ENCODE results near the gene LYZL4. TPM values are rescaled to one million over a fixed set of nuclear protein-coding genes. Genes with fewer than 3 reads are reported as not detected.

Gene LYZL4
- polyA plus RNA-seq, 3 donors from 2014 or later = not detected

GRCh38 chr3:42439261-42440115 is 29.1 kb upstream of the LYZL4 start:
- no peaks in the 10 kb centered on the region for H3K9me3 Mint-ChIP-seq
- DNase-seq = no peak

GRCh38 chr3:42438758-42439157 is 28.3 kb upstream of the LYZL4 start:
- Mint-ChIP-seq H3K27ac (no peak overlapping the region), H3K36me3 (no peaks in the 10 kb centered on the region), H3K4me3 (no peak overlapping the region), H3K9me3 (no peaks in the 10 kb centered on the region), H3K4me1 (no peaks in the 10 kb centered on the region), H3K27me3 (ENCODE audit: low read depth in 3 of 3) (peaks cover 0 to 8% (median 6%) of the 10 kb centered on the region in 3 donors)
- DNase-seq = no peak

More at GRCh38 chr3:42439261-42440115, 29.1 kb upstream of the LYZL4 start:
- Mint-ChIP-seq H3K27ac (no peak overlapping the region), H3K4me1 (no peaks in the 10 kb centered on the region), H3K36me3 (no peaks in the 10 kb centered on the region), H3K27me3 (ENCODE audit: low read depth in 3 of 3) (peaks cover 0 to 8% (median 6%) of the 10 kb centered on the region in 3 donors), H3K4me3 (no peak overlapping the region)

GRCh38 chr3:42438193-42438592 is 27.8 kb upstream of the LYZL4 start:
- no peaks in the 10 kb centered on the region for H3K36me3 Mint-ChIP-seq

GRCh38 chr3:42434777-42435380 is 24.5 kb upstream of the LYZL4 start:
- H3K36me3 Mint-ChIP-seq = no peaks in the 10 kb centered on the region
- no peak overlapping the region for H3K27ac Mint-ChIP-seq
- DNase-seq = no peak
- H3K9me3 Mint-ChIP-seq = peaks cover 0 to 3% (median 0%) of the 10 kb centered on the region in 6 donors
- H3K27me3 Mint-ChIP-seq (ENCODE audit: low read depth in 3 of 3) = peaks cover 0 to 3% (median 3%) of the 10 kb centered on the region in 3 donors
- no peak overlapping the region for H3K4me3 Mint-ChIP-seq
- H3K4me1 Mint-ChIP-seq = no peaks in the 10 kb centered on the region

More at GRCh38 chr3:42438193-42438592, 27.8 kb upstream of the LYZL4 start:
- DNase-seq = no peak
- no peak overlapping the region for H3K27ac Mint-ChIP-seq
- H3K4me3 Mint-ChIP-seq = no peak overlapping the region
- peaks cover 0 to 8% (median 6%) of the 10 kb centered on the region in 3 donors for H3K27me3 Mint-ChIP-seq (ENCODE audit: low read depth in 3 of 3)
- no peaks in the 10 kb centered on the region for H3K4me1 Mint-ChIP-seq
- H3K9me3 Mint-ChIP-seq = no peaks in the 10 kb centered on the region

GRCh38 chr3:42432485-42432884 is 22.1 kb upstream of the LYZL4 start:
- Mint-ChIP-seq H3K27me3 (ENCODE audit: low read depth in 3 of 3) (peaks cover 4 to 7% (median 5%) of the 10 kb centered on the region in 3 donors), H3K9me3 (peaks cover 0 to 3% (median 0%) of the 10 kb centered on the region in 6 donors), H3K4me1 (no peaks in the 10 kb centered on the region), H3K27ac (no peak overlapping the region), H3K4me3 (no peak overlapping the region), H3K36me3 (no peaks in the 10 kb centered on the region)
- DNase-seq = no peak

GRCh38 chr3:42430781-42431532 is 20.5 kb upstream of the LYZL4 start:
- H3K27ac Mint-ChIP-seq = no peak overlapping the region
- H3K4me3 Mint-ChIP-seq = no peak overlapping the region
- peaks cover 0 to 3% (median 0%) of the 10 kb centered on the region in 6 donors for H3K9me3 Mint-ChIP-seq
- peaks cover 4 to 7% (median 5%) of the 10 kb centered on the region in 3 donors for H3K27me3 Mint-ChIP-seq (ENCODE audit: low read depth in 3 of 3)
- H3K36me3 Mint-ChIP-seq = no peaks in the 10 kb centered on the region
- no peak for DNase-seq
- H3K4me1 Mint-ChIP-seq = no peaks in the 10 kb centered on the region

GRCh38 chr3:42428830-42429229 is 18.4 kb upstream of the LYZL4 start:
- no peaks in the 10 kb centered on the region for H3K36me3 Mint-ChIP-seq
- no peak for DNase-seq
- H3K4me1 Mint-ChIP-seq = no peaks in the 10 kb centered on the region
- peaks cover 0 to 3% (median 0%) of the 10 kb centered on the region in 6 donors for H3K9me3 Mint-ChIP-seq
- H3K27ac Mint-ChIP-seq = no peak overlapping the region
- H3K4me3 Mint-ChIP-seq = no peak overlapping the region
- peaks cover 4 to 7% (median 7%) of the 10 kb centered on the region in 3 donors for H3K27me3 Mint-ChIP-seq (ENCODE audit: low read depth in 3 of 3)

- no peaks in the 10 kb centered on the region for H3K4me1 Mint-ChIP-seq
- H3K4me3 Mint-ChIP-seq = no peak overlapping the region
- no peak overlapping the region for H3K27ac Mint-ChIP-seq
- H3K36me3 Mint-ChIP-seq = no peaks in the 10 kb centered on the region
- no peak for DNase-seq
- peaks cover 4 to 7% (median 6%) of the 10 kb centered on the region in 3 donors for H3K27me3 Mint-ChIP-seq (ENCODE audit: low read depth in 3 of 3)
- H3K9me3 Mint-ChIP-seq = no peaks in the 10 kb centered on the region
Measured at GRCh38 chr3:42425736-42426407, 15.5 kb upstream of the LYZL4 start.

- Mint-ChIP-seq H3K4me3 (no peak overlapping the region), H3K9me3 (no peaks in the 10 kb centered on the region), H3K27ac (no peak overlapping the region), H3K4me1 (no peaks in the 10 kb centered on the region), H3K27me3 (ENCODE audit: low read depth in 3 of 3) (peaks cover 4 to 7% (median 6%) of the 10 kb centered on the region in 3 donors), H3K36me3 (no peaks in the 10 kb centered on the region)
- DNase-seq = no peak
Measured at GRCh38 chr3:42424911-42425310, 14.5 kb upstream of the LYZL4 start.

- H3K36me3 Mint-ChIP-seq = no peaks in the 10 kb centered on the region
- H3K27me3 Mint-ChIP-seq (ENCODE audit: low read depth in 3 of 3) = peaks cover 0 to 2% (median 2%) of the 10 kb centered on the region in 3 donors
- no peak for DNase-seq
- H3K9me3 Mint-ChIP-seq = no peaks in the 10 kb centered on the region
- no peaks in the 10 kb centered on the region for H3K4me1 Mint-ChIP-seq
- no peak overlapping the region for H3K27ac Mint-ChIP-seq
- no peak overlapping the region for H3K4me3 Mint-ChIP-seq
Measured at GRCh38 chr3:42421818-42422796, 11.7 kb upstream of the LYZL4 start.

GRCh38 chr3:42419563-42419962 is 9.2 kb upstream of the LYZL4 start:
- H3K4me3 Mint-ChIP-seq = no peak overlapping the region
- peaks cover 0 to 2% (median 0%) of the 10 kb centered on the region in 6 donors for H3K9me3 Mint-ChIP-seq
- H3K27ac Mint-ChIP-seq = no peak overlapping the region
- no peak for DNase-seq
- H3K27me3 Mint-ChIP-seq (ENCODE audit: low read depth in 3 of 3) = peaks cover 0 to 7% (median 1%) of the 10 kb centered on the region in 3 donors
- H3K4me1 Mint-ChIP-seq = no peaks in the 10 kb centered on the region
- H3K36me3 Mint-ChIP-seq = peaks cover 0 to 4% (median 0%) of the 10 kb centered on the region in 3 donors

GRCh38 chr3:42412526-42413155 is 2.2 kb upstream of the LYZL4 start:
- Mint-ChIP-seq H3K27me3 (ENCODE audit: low read depth in 3 of 3) (peaks cover 5 to 9% (median 8%) of the 10 kb centered on the region in 3 donors), H3K9me3 (peaks cover 0 to 2% (median 0%) of the 10 kb centered on the region in 6 donors), H3K27ac (no peak overlapping the region), H3K4me1 (no peaks in the 10 kb centered on the region), H3K4me3 (no peak overlapping the region), H3K36me3 (peaks cover 0 to 4% (median 0%) of the 10 kb centered on the region in 3 donors)
- no peak for DNase-seq
